ENCODE results near the gene RERE. TPM values are rescaled to one million over a fixed set of nuclear protein-coding genes. Genes with fewer than 3 reads are reported as not detected.
"Not testable (repeated sequence)": the region's sequence is repeated elsewhere in the genome, so short reads cannot be mapped to it uniquely, and the experiment has no call there.

Gene RERE
- total RNA-seq, 1 experiment from 2014 or later = 217 TPM

DNA sequence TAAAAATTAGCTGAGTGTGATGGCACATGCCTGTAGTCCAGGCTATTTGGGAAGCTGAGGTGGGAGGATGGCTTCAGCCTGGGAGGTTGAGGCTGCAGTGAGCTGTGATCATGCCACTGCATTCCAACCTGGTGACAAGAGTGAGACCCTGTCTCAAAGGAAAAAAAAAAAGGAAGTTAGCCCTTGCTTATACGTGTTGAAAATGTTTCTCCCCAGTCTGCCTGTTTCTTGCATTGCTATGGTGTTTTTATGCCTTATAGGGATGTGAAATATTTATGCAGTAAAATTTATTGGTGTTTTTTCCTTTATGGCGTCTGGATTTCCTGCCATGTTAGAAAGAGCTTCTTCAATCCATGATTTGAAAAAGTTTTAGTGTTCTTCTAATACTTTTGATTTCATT is 3.6 kb upstream of the RERE start:
- Histone ChIP-seq H3K4me1 (ENCODE audit: control insufficient read depth, insufficient read depth, low read length) (peaks cover 39% of the 10 kb centered on the region), H3K36me3 (ENCODE audit: control insufficient read depth, insufficient read depth, low read length) (no peaks in the 10 kb centered on the region; the same call in 1 of the 2 replicates), H3K4me3 (ENCODE audit: low read depth in 2 of 2, low read length in 2 of 2) (no peak overlapping the region), H3K9me3 (ENCODE audit: control insufficient read depth, insufficient read depth, low read depth, low read length) (no peaks in the 10 kb centered on the region), H3K27ac (ENCODE audit: low read length) (peak overlapping the region; percentile 72; the same call in 1 of the 2 replicates), H3K27me3 (ENCODE audit: control insufficient read depth, insufficient read depth, low read length) (no peaks in the 10 kb centered on the region)
- no peak for TF ChIP-seq POLR2AphosphoS5 (IDR thresholded peaks at IDR 0.05; ENCODE audit: low read depth, low read length)
- no peak for TF ChIP-seq REST (IDR thresholded peaks at IDR 0.05; ENCODE audit: insufficient read depth in 1 of 2, low read depth in 2 of 2, low read length in 1 of 2)
- no TSS peak for BruUV-seq (replicated peaks)
- no peak for ATAC-seq
- intact Hi-C loops (cut with micrococcal nuclease; ENCODE audit: unreplicated experiment) = no loop called here
- CTCF ChIA-PET = interaction anchor here (0.6 to 0.8 kb wide), 2 partner anchors 27 to 120 kb away, joined by 4 to 6 read pairs; no protein-coding TSS in a partner anchor
- in situ Hi-C loops (cut with HindIII; ENCODE audit: low pct_unique_long_range_greater_than_20kb, low sequenced_read_pairs) = no loop called here
- POLR2A ChIA-PET = interaction anchor here (0.7 kb wide), 2 partner anchors 87 to 636 kb away, joined by 3 read pairs; no protein-coding TSS in a partner anchor
- no peak for DNase-seq (ENCODE audit: low read depth, low spot score)

- DNase-seq (ENCODE audit: low read depth, low spot score); intact Hi-C loops (cut with micrococcal nuclease; ENCODE audit: unreplicated experiment); in situ Hi-C loops (cut with HindIII; ENCODE audit: low pct_unique_long_range_greater_than_20kb, low sequenced_read_pairs); H3K27me3 ChIP-seq (ENCODE audit: control insufficient read depth, insufficient read depth, low read length); H3K36me3 ChIP-seq (ENCODE audit: control insufficient read depth, insufficient read depth, low read length); CTCF ChIA-PET; BruUV-seq (replicated peaks); H3K9me3 ChIP-seq (ENCODE audit: control insufficient read depth, insufficient read depth, low read depth, low read length); ATAC-seq; H3K4me3 ChIP-seq (ENCODE audit: low read depth in 2 of 2, low read length in 2 of 2); POLR2A ChIA-PET: not testable (repeated sequence)
- Histone ChIP-seq H3K27ac (ENCODE audit: low read length) (peak overlapping the region; percentile 95), H3K4me1 (ENCODE audit: control insufficient read depth, insufficient read depth, low read length) (peaks cover 49% of the 10 kb centered on the region)
Observed at GRCh38 chr1:8818789-8819188, 1.3 kb upstream of the RERE start.

GRCh38 chr1:8818325-8818775 is 910 bp upstream of the RERE start:
- in situ Hi-C loops (cut with HindIII; ENCODE audit: low pct_unique_long_range_greater_than_20kb, low sequenced_read_pairs) = no loop called here
- Histone ChIP-seq H3K27ac (ENCODE audit: low read length) (peak overlapping the region; percentile 95), H3K4me3 (ENCODE audit: low read depth in 2 of 2, low read length in 2 of 2) (peak overlapping the region; percentile 89 to 91), H3K36me3 (ENCODE audit: control insufficient read depth, insufficient read depth, low read length) (no peaks in the 10 kb centered on the region; the same call in 1 of the 2 replicates), H3K9me3 (ENCODE audit: control insufficient read depth, insufficient read depth, low read depth, low read length) (no peaks in the 10 kb centered on the region), H3K4me1 (ENCODE audit: control insufficient read depth, insufficient read depth, low read length) (peaks cover 51% of the 10 kb centered on the region), H3K27me3 (ENCODE audit: control insufficient read depth, insufficient read depth, low read length) (no peaks in the 10 kb centered on the region)
- BruUV-seq (replicated peaks) = TSS peak; percentile 92
- TF ChIP-seq REST (IDR thresholded peaks at IDR 0.05; ENCODE audit: insufficient read depth in 1 of 2, low read depth in 2 of 2, low read length in 1 of 2) = no peak
- TF ChIP-seq, protein P1, sequence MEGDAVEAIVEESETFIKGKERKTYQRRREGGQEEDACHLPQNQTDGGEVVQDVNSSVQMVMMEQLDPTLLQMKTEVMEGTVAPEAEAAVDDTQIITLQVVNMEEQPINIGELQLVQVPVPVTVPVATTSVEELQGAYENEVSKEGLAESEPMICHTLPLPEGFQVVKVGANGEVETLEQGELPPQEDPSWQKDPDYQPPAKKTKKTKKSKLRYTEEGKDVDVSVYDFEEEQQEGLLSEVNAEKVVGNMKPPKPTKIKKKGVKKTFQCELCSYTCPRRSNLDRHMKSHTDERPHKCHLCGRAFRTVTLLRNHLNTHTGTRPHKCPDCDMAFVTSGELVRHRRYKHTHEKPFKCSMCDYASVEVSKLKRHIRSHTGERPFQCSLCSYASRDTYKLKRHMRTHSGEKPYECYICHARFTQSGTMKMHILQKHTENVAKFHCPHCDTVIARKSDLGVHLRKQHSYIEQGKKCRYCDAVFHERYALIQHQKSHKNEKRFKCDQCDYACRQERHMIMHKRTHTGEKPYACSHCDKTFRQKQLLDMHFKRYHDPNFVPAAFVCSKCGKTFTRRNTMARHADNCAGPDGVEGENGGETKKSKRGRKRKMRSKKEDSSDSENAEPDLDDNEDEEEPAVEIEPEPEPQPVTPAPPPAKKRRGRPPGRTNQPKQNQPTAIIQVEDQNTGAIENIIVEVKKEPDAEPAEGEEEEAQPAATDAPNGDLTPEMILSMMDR (IDR thresholded peaks at IDR 0.05) = no peak
- TF ChIP-seq POLR2AphosphoS5 (IDR thresholded peaks at IDR 0.05; ENCODE audit: low read depth, low read length) = no peak
- TF ChIP-seq TCF7L2 (IDR thresholded peaks at IDR 0.05; ENCODE audit: low read depth, low read length) = no peak
- TF ChIP-seq SIN3A (IDR thresholded peaks at IDR 0.05; ENCODE audit: borderline replicate concordance, insufficient read depth, low read depth, low read length) = no peak
- ChIA-PET CTCF (no interaction called here), POLR2A (no interaction called here)
- DNase-seq (ENCODE audit: low read depth, low spot score) = no peak
- ATAC-seq = no peak
- intact Hi-C loops (cut with micrococcal nuclease; ENCODE audit: unreplicated experiment) = no loop called here

All from Panc1 (cell line).